ENCODE data around the gene SYT17.

- TF ChIP-seq POLR2AphosphoS5 (IDR thresholded peaks at IDR 0.05): no peak
- TF ChIP-seq POLR2A (IDR thresholded peaks at IDR 0.05): no peak
- no peak for TF ChIP-seq CTCF (IDR thresholded peaks at IDR 0.05)
Measured at GRCh38 chr16:19135201-19135842, 32.7 kb upstream of the SYT17 start.
